Activated naive CD4-positive, alpha-beta T cell treated with anti-CD3 and anti-CD28 coated beads, Interleukin-2, amount 50 U/mL, for 72 hours (primary cell): ENCODE results near the gene PCED1B. TPM values are rescaled to one million over a fixed set of nuclear protein-coding genes. Genes with fewer than 3 reads are reported as not detected.
A peak's percentile ranks its signal among the peaks of the same experiment; 100 is the strongest.
"Not testable (repeated sequence)": the region's sequence is repeated elsewhere in the genome, so short reads cannot be mapped to it uniquely, and the experiment has no call there.

Experiments used
- ATAC-seq, 2 donors: fragments of 150-1000 bp; cut with Tn5 transposase; 2 replicates each; pipeline ENCODE4 v1.10.0; 2021; ENCODE audit warnings: mild to moderate bottlenecking in 2 of 2, moderate library complexity in 2 of 2
- DNase-seq, 2 donors: peaks; one replicate each; pipeline ENCODE4 v3.0.0; 2021 to 2022; ENCODE audit warnings: low spot score in 2 of 2
- H3K27ac Mint-ChIP-seq, 2 donors: one replicate each; pipeline ENCODE4 v1.8.0; 2022; ENCODE audit warnings: mild to moderate bottlenecking in 2 of 2, mixed read lengths in 2 of 2
- H3K36me3 Mint-ChIP-seq, 2 donors: one replicate each; pipeline ENCODE4 v1.8.0; 2022; ENCODE audit warnings: mixed read lengths in 2 of 2
- H3K9me3 Mint-ChIP-seq, 2 donors: one replicate each; pipeline ENCODE4 v1.8.0; 2022; ENCODE audit warnings: mixed read lengths in 2 of 2
- total RNA-seq, 2 donors: library from RNA; stranded (reverse); gene quantifications; one replicate each; pipeline ENCODE4 v1.2.3, GENCODE V29; 2022

PCED1B gene
- total RNA-seq, 2 donors from 2014 or later = 92.5 to 149 TPM

GRCh38 chr12:47098099-47098498 lies 18.7 kb downstream of the PCED1B start:
- DNase-seq (no peak), ATAC-seq (no peak)
- Mint-ChIP-seq H3K36me3 (peaks cover 0 to 3% of the 10 kb centered on the region in 2 donors), H3K9me3 (no peaks in the 10 kb centered on the region), H3K27ac (no peak overlapping the region)

- DNase-seq (no peak), ATAC-seq (no peak)
- Mint-ChIP-seq H3K27ac (no peak overlapping the region), H3K36me3 (no peaks in the 10 kb centered on the region), H3K9me3 (no peaks in the 10 kb centered on the region)
Measured at GRCh38 chr12:47099610-47100009, 20.2 kb downstream of the PCED1B start.

- DNase-seq = no peak
- no peaks in the 10 kb centered on the region for H3K9me3 Mint-ChIP-seq
- ATAC-seq = no peak
- H3K36me3 Mint-ChIP-seq = no peaks in the 10 kb centered on the region
- no peak overlapping the region for H3K27ac Mint-ChIP-seq
Measured at GRCh38 chr12:47100160-47100559, 20.7 kb downstream of the PCED1B start.

- ATAC-seq = no peak
- DNase-seq = no peak
- H3K36me3 Mint-ChIP-seq = peaks cover 0 to 9% of the 10 kb centered on the region in 2 donors
- H3K27ac Mint-ChIP-seq = no peak overlapping the region
- no peaks in the 10 kb centered on the region for H3K9me3 Mint-ChIP-seq
Measured at GRCh38 chr12:47102406-47102805, 23.0 kb downstream of the PCED1B start.

GRCh38 chr12:47102845-47103651 lies 23.6 kb downstream of the PCED1B start:
- Mint-ChIP-seq H3K9me3 (no peaks in the 10 kb centered on the region), H3K36me3 (peaks cover under 1 to 10% of the 10 kb centered on the region in 2 donors), H3K27ac (no peak overlapping the region)

GRCh38 chr12:47105914-47106674 lies 26.7 kb downstream of the PCED1B start:
- Mint-ChIP-seq H3K36me3 (peaks cover 19 to 26% of the 10 kb centered on the region in 2 donors), H3K27ac (no peak overlapping the region), H3K9me3 (no peaks in the 10 kb centered on the region)
- DNase-seq (no peak), ATAC-seq (no peak)

More at GRCh38 chr12:47102845-47103651, 23.6 kb downstream of the PCED1B start:
- DNase-seq (no peak), ATAC-seq (no peak)

- Mint-ChIP-seq H3K9me3 (no peaks in the 10 kb centered on the region), H3K27ac (peak overlapping the region in 1 of 2 donors; percentile 59), H3K36me3 (peaks cover 19 to 26% of the 10 kb centered on the region in 2 donors)
- no peak for DNase-seq
- ATAC-seq = no peak
Measured at GRCh38 chr12:47107446-47107845, 28.0 kb downstream of the PCED1B start.

- H3K9me3 Mint-ChIP-seq = no peaks in the 10 kb centered on the region
- ATAC-seq = no peak
- DNase-seq = no peak
- peaks cover 19 to 26% of the 10 kb centered on the region in 2 donors for H3K36me3 Mint-ChIP-seq
- no peak overlapping the region for H3K27ac Mint-ChIP-seq
Measured at GRCh38 chr12:47107926-47108325, 28.5 kb downstream of the PCED1B start.

GRCh38 chr12:47110011-47110541 lies 30.7 kb downstream of the PCED1B start:
- Mint-ChIP-seq H3K36me3 (peaks cover 20 to 26% of the 10 kb centered on the region in 2 donors), H3K9me3 (no peaks in the 10 kb centered on the region), H3K27ac (no peak overlapping the region)
- ATAC-seq (no peak), DNase-seq (no peak)

GRCh38 chr12:47110718-47111391 lies 31.4 kb downstream of the PCED1B start:
- peak; percentile 61 to 73 for ATAC-seq
- H3K27ac Mint-ChIP-seq = peak overlapping the region; percentile 30 to 67
- H3K36me3 Mint-ChIP-seq = peaks cover 24 to 26% of the 10 kb centered on the region in 2 donors
- no peak for DNase-seq
- no peaks in the 10 kb centered on the region for H3K9me3 Mint-ChIP-seq

- Mint-ChIP-seq H3K36me3 (peaks cover 24 to 26% of the 10 kb centered on the region in 2 donors), H3K9me3 (no peaks in the 10 kb centered on the region), H3K27ac (peak overlapping the region; percentile 30 to 67)
- ATAC-seq (peak; percentile 83 to 88), DNase-seq (peak in 1 of 2 donors; percentile 22)
Measured at GRCh38 chr12:47111392-47111778, 32.0 kb downstream of the PCED1B start.

GRCh38 chr12:47111854-47112253 lies 32.4 kb downstream of the PCED1B start:
- ATAC-seq (peak; percentile 15 to 16), DNase-seq (no peak)
- no peaks in the 10 kb centered on the region for H3K9me3 Mint-ChIP-seq
- H3K27ac Mint-ChIP-seq = peak overlapping the region; percentile 30 to 67
- H3K36me3 Mint-ChIP-seq = peaks cover 21 to 26% of the 10 kb centered on the region in 2 donors

GRCh38 chr12:47112679-47113078 lies 33.3 kb downstream of the PCED1B start:
- DNase-seq = no peak
- Mint-ChIP-seq H3K36me3 (peaks cover 15 to 26% of the 10 kb centered on the region in 2 donors), H3K9me3 (no peaks in the 10 kb centered on the region), H3K27ac (no peak overlapping the region)
- ATAC-seq = no peak

GRCh38 chr12:47114481-47114892 lies 35.1 kb downstream of the PCED1B start:
- DNase-seq = no peak
- no peak for ATAC-seq
- Mint-ChIP-seq H3K27ac (peak overlapping the region; percentile 27 to 61), H3K9me3 (no peaks in the 10 kb centered on the region), H3K36me3 (peaks cover 11 to 34% of the 10 kb centered on the region in 2 donors)

GRCh38 chr12:47117305-47117704 lies 37.9 kb downstream of the PCED1B start:
- ATAC-seq, H3K27ac Mint-ChIP-seq, H3K9me3 Mint-ChIP-seq, DNase-seq: not testable (repeated sequence)
- peaks cover 11 to 22% of the 10 kb centered on the region in 2 donors for H3K36me3 Mint-ChIP-seq

GRCh38 chr12:47120736-47121135 lies 41.3 kb downstream of the PCED1B start:
- Mint-ChIP-seq H3K36me3 (peaks cover 9 to 42% of the 10 kb centered on the region in 2 donors), H3K27ac (peak overlapping the region; percentile 85 to 92), H3K9me3 (no peaks in the 10 kb centered on the region)
- ATAC-seq (peak; percentile 85 to 88), DNase-seq (no peak)
